Measurements from ENCODE around the gene ARHGAP12. TPM values are rescaled to one million over a fixed set of nuclear protein-coding genes. Genes with fewer than 3 reads are reported as not detected.

Gene ARHGAP12
- polyA plus RNA-seq, 1 donor from 2014 or later: 62.6 TPM

GRCh38 chr10:31939797-31940708 is 11.4 kb upstream of the ARHGAP12 start:
- Histone ChIP-seq H3K9me2 (ENCODE audit: insufficient read depth, low read length) (no peaks in the 10 kb centered on the region), H4K20me1 (ENCODE audit: insufficient read depth) (no peaks in the 10 kb centered on the region), H2AFZ (ENCODE audit: low read depth, low read length) (no peak overlapping the region), H3K27ac (ENCODE audit: low read length) (no peak overlapping the region), H3K4me2 (ENCODE audit: low read length) (no peak overlapping the region), H3K27me3 (ENCODE audit: insufficient read depth, low read depth, low read length) (no peaks in the 10 kb centered on the region), H3K36me3 (ENCODE audit: insufficient read depth, low read length) (no peaks in the 10 kb centered on the region), H3K4me3 (ENCODE audit: low read length) (no peak overlapping the region), H3K79me2 (replicated peaks; ENCODE audit: insufficient read depth, low read length) (no peaks in the 10 kb centered on the region), H3K9ac (ENCODE audit: low read length) (no peak overlapping the region), H3F3A (ENCODE audit: insufficient read depth, low read length, poor library complexity, severe bottlenecking) (no peaks in the 10 kb centered on the region), H3K9me3 (ENCODE audit: low read length) (no peaks in the 10 kb centered on the region)
- TF ChIP-seq CTCF (IDR thresholded peaks at IDR 0.05; ENCODE audit: poor library complexity, severe bottlenecking) (no peak), EZH2 (IDR thresholded peaks at IDR 0.05; ENCODE audit: borderline replicate concordance, insufficient read depth, low read length, poor library complexity, severe bottlenecking) (no peak), POLR2AphosphoS5 (IDR thresholded peaks at IDR 0.05) (no peak), TAF1 (IDR thresholded peaks at IDR 0.05; ENCODE audit: low read depth) (no peak)

DNA sequence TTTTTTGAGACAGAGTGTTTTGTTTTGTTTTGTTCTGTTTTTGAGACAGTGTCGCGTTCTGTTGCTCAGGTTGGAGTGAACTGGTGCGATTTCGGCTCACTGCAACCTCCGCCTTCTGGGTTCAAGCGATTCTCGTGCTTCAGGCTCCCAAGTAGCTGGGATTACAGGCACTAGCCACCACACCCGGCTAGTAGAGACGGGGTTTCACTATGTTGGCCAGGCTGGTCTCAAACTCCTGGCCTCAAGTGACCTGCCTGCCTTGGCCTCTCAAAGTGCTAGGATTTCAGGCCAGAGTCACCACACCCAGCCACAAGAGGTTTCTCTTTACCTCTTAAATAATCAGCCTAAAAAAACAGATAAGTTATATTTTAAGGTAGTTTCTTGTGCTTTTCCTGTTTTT is 8.7 kb upstream of the ARHGAP12 start:
- H3K4me2 ChIP-seq (ENCODE audit: low read length): no peak overlapping the region
- H3F3A ChIP-seq (ENCODE audit: insufficient read depth, low read length, poor library complexity, severe bottlenecking): no peaks in the 10 kb centered on the region
- no peak overlapping the region for H3K9ac ChIP-seq (ENCODE audit: low read length)
- H3K27me3 ChIP-seq (ENCODE audit: insufficient read depth, low read depth, low read length): no peaks in the 10 kb centered on the region
- H3K4me3 ChIP-seq (ENCODE audit: low read length): no peak overlapping the region
- no peak overlapping the region for H2AFZ ChIP-seq (ENCODE audit: low read depth, low read length)
- no peaks in the 10 kb centered on the region for H3K36me3 ChIP-seq (ENCODE audit: insufficient read depth, low read length)
- H3K9me3 ChIP-seq (ENCODE audit: low read length): no peaks in the 10 kb centered on the region
- H3K27ac ChIP-seq (ENCODE audit: low read length): no peak overlapping the region
- H3K9me2 ChIP-seq (ENCODE audit: insufficient read depth, low read length): no peaks in the 10 kb centered on the region
- TF ChIP-seq EZH2 (IDR thresholded peaks at IDR 0.05; ENCODE audit: borderline replicate concordance, insufficient read depth, low read length, poor library complexity, severe bottlenecking) (no peak), SMC3 (conservative IDR thresholded peaks at IDR 0.05; ENCODE audit: poor library complexity) (no peak), MXI1 (conservative IDR thresholded peaks at IDR 0.05; ENCODE audit: poor library complexity, severe bottlenecking) (no peak), RAD21 (conservative IDR thresholded peaks at IDR 0.05) (no peak), REST (IDR thresholded peaks at IDR 0.05; ENCODE audit: borderline replicate concordance) (no peak), EP300 (conservative IDR thresholded peaks at IDR 0.05; ENCODE audit: poor library complexity, severe bottlenecking) (no peak), TAF1 (IDR thresholded peaks at IDR 0.05; ENCODE audit: low read depth) (no peak), POLR2AphosphoS5 (IDR thresholded peaks at IDR 0.05) (no peak), CTCF (IDR thresholded peaks at IDR 0.05; ENCODE audit: poor library complexity, severe bottlenecking) (no peak)
- no peaks in the 10 kb centered on the region for H3K79me2 ChIP-seq (replicated peaks; ENCODE audit: insufficient read depth, low read length)
- H4K20me1 ChIP-seq (ENCODE audit: insufficient read depth): no peaks in the 10 kb centered on the region

All from neural cell (in vitro differentiated cells).